Occipital lobe (tissue), 2 donors: Measurements from ENCODE around the gene CRYBG1. TPM values are rescaled to one million over a fixed set of nuclear protein-coding genes. Genes with fewer than 3 reads are reported as not detected.

Experiments
- DNase-seq: peaks from one replicate; lab custom pipeline; 2025; lab: John Stamatoyannopoulos, UW
- total RNA-seq: library from RNA; depleted of rRNA; stranded (reverse); fragments of >200 nt; gene quantifications from one replicate; pipeline ENCODE4 v1.2.3, GENCODE V29; 2014

CRYBG1 gene
- total RNA-seq, 1 donor from 2014 or later = 0.31 TPM

DNA sequence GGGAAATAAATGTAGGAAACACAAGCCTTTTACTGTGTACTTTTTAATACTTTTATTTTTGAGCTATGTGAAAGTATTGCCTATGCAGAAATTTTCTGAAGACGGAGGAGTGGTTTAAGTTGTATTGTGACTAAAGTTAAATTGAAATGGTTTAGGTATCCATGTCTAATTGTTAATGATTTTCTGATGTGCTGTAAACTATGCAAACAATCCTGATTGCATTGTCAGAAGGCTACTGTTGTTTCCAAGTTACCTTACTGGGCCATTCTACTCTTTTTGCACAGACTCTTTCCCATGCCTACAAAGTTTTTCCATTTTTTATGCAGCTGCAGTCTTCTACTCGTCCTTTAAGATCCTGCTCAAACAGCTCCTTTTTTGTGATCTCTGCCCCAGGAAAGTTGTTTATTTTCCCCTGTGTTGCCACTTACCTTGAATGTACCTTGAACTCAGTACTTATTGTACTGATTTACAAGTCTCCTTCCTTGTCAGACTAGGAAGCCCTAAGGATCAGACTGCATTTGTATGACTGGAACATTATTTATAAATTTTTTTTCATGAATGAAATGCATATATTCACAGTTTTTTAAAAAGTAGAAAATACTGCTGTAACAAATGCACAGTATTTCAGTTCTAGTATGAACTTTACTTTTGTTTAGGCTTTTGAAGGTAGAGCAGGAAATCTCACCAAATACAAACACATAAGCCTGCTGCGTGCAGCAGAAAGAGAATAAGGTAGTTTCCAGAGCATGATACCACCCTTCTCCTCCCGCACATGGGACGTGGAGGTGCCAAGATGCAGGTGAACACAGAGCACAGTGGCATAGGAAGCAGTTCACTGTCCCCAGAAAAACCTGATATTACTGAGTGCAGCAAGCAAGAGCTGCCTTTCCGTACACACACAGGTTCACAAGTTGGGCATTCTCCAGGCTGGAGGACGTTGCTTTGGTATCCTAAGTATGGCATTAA lies 97.8 kb downstream of the CRYBG1 start:
- DNase-seq = no peak

GRCh38 chr6:106460481-106460880 lies 100.0 kb downstream of the CRYBG1 start:
- DNase-seq = no peak

DNA sequence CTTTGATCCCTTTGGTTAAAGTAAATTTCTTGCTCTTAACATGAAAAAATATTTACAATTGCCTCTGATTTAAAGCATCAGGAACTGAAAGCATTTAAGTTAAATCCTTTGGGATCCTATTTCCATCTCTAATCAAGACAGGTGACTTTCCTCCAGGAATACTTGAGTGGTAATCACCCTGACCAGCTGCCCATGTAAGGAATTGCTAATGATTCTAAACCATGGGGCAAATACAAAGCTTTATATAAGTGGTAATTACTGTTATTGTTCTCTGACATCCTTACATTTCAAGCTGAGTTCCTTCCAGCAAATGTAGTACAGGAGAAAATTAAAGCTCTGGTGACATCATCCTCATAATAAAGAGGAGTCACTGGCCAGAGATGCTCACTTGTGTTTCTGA lies 100.6 kb downstream of the CRYBG1 start:
- DNase-seq = no peak

GRCh38 chr6:106462923-106463557 lies 102.5 kb downstream of the CRYBG1 start:
- no peak for DNase-seq

- no peak for DNase-seq
These were observed 105.7 kb downstream of the CRYBG1 start for GRCh38 chr6:106466211-106466610.

- DNase-seq = no peak
These were observed 108.4 kb downstream of the CRYBG1 start for GRCh38 chr6:106468935-106469334.

- DNase-seq = no peak
These were observed 109.4 kb downstream of the CRYBG1 start for GRCh38 chr6:106469882-106470281.

- DNase-seq = no peak
These were observed 109.8 kb downstream of the CRYBG1 start for GRCh38 chr6:106470316-106470715.

DNA sequence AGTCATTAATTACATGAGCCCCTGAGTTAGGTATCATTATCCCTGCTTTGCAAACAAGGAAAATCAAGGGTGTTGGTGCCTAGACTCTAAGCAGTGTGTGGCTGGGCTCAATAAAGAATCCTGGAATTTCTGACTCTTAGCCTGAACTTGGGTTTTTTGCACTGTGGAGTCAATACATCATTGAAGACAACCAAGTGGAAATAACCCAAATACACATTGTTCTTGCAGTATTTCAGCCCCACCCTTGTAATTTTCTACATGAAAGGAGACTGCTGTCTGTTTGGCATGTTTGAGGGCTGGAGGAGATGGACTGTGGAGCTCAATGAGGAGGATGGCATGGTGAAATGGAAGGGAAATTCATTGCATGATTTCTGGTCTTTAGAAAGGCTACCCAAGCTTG lies 110.3 kb downstream of the CRYBG1 start:
- no peak for DNase-seq

DNA sequence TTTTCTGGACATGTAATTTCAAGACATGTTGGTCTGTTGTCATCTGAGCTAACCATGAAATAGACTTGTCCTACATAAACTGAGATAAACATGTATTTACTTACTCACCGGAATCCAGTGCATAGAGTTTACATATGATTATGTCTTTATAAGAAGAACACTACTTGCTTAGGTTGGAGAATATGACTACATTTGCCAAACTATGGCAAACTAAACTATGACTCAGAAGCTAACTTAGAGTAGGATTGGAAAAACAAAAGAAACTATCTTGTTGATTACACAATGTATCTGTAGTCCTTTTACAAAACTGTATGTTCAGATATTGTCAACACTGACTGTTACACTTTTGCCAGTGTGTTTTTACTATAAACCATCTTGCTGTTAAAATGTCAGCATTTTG lies 113.3 kb downstream of the CRYBG1 start:
- no peak for DNase-seq

GRCh38 chr6:106474466-106474865 lies 113.9 kb downstream of the CRYBG1 start:
- no peak for DNase-seq

DNA sequence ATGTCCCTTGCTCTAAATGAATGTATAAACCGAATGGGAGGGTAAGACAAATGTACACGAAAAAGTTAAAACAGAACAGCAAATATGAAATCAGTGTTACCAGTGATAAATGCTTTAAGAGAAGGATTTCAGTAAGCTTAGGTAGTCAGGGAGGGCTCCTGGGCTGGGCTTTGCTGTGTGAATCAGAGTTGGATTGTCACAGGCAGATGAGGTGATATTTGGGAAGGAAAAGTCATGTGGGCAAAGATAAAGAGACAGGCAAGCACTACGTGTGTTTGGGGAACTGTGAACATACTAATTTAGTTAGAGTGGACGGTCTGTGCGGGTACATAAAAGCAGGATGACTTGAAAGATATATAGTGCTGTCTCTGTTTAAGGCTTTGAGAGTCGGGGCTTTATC lies 114.8 kb downstream of the CRYBG1 start:
- no peak for DNase-seq

GRCh38 chr6:106476331-106477105 lies 116.0 kb downstream of the CRYBG1 start:
- DNase-seq = no peak

DNA sequence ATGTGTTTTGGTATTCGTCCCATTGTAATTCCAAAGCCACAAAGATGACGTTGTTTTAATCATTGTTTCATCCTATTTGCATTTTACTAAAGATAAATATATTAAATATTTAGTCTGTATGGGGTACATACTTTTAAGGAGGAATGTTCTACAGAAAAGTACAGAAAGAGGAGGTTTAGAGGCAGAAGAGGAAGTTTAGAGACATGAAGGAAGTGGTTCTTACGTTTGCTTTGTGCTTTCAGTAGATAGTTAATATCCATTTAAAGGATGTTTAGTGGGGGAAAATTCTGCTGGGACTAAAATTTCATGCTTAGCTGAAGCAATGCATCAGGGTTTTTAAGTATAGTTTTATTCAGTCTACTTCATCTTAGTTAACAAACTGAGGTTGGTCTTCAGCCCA lies 116.6 kb downstream of the CRYBG1 start:
- no peak for DNase-seq

DNA sequence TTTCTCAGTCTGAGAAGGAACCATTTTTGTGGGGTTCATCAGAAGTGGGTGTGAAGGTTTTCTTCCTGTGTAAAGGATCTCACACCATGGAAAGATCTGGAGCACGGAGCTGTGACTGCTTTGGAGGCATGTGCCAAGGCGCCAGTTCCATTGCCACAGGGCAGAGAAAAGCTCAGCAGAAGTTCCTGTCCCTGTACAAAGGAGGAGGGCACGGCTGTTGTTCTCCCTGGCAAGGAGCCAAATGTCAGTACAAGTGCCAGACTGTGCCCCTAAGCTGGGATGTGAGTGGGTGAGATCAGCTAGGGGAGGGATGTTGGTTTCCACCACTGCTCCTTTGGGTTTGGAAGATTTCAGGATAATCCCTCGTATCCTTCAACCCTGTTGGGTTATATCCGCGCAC lies 117.3 kb downstream of the CRYBG1 start:
- DNase-seq = no peak

DNA sequence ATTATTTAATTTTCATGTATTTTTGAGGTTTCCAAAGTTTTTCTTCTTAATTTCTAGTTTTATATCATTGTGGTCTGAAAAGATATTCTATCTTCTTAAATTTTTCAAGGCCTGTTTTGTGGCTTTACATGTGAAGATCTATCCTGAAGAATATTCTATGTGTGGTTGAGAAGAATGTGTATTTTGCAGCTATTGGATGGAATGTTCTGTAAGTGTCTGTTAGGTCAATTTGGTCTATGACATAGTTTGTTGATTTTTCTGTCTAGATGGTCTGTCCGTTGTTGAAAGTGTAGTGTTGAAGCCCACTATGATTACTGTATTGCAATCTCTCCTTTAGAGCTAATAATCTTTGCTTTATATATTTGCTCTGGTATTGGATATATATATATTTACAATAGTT lies 125.7 kb downstream of the CRYBG1 start:
- DNase-seq = no peak

DNA sequence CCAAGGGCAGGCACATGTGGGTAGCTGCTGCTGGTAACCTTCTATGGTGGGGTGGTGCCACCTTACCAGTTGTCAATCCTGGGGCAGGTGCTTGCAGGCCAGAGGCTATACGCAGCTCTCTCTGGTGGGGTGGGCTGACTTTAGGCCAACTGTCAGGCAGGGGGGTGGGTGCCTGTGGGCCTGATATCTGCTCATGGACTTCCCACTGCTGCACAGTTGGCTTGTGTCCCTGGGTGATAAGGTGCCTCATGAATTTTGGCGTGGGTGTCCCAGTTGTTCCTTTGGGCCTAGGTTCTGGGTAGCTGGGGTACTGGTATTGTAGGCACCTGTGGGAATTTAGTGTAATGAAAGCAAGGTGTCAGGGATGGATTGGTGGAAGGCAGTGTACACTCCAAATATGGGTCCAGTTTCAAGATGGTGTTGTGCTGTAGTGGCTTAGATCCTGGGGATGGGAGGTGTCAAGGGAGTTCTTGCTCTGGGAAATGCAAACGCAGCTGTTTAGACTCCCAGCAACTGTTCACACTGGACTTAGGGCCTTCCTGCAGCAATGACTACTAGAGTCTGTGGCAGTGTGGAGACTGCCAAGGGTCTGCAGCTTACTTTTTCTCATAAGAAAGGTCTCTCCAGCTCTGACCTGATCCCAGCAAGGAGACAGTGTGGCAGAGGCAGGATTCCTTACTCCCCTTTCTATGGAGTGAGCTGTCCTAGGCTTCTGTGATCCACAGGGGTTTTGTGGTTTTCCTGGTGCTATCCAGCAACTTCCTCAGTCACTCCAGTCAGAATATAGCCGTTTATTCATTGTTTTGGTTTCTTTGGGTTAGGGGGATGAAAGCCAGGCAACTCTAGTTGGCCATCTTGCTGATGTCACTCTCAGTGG lies 128.2 kb downstream of the CRYBG1 start:
- DNase-seq = no peak

GRCh38 chr6:106490030-106490429 lies 129.5 kb downstream of the CRYBG1 start:
- no peak for DNase-seq

DNA sequence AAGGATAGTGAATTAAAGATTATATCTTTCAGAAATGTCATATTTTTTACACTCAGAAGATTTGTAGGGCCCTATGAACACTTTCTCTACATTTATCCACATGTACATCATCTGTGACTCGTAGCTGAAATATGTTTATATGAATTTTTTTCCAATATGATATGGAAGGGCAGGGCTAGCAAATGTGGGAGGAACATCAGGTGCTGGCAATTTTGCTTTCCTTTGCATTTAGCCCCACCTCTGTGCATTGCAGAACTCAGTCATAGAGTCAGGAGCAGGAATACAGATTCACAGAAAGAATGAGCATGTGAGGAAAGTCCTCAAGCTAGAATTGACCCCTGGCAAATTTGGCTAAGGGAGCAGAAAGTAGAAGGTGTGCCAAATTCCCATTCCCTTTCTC lies 129.9 kb downstream of the CRYBG1 start:
- DNase-seq = no peak

GRCh38 chr6:106490974-106491373 lies 130.5 kb downstream of the CRYBG1 start:
- DNase-seq = no peak

GRCh38 chr6:106495014-106495413 lies 134.5 kb downstream of the CRYBG1 start:
- DNase-seq = no peak
